K562 (cell line): ENCODE data around the gene MFAP2.

Source experiments
- TF ChIP-seq, protein P1 (sequence below): sonication (generic); formaldehyde crosslinking; IDR thresholded peaks from 2 replicates; pipeline ENCODE4 v1.8.1; 2022; ENCODE audit warnings: missing genetic modification reagents
- TF ChIP-seq, protein P2 (sequence below), 3 experiments: IDR thresholded peaks in 2 of 3; conservative IDR thresholded peaks in 1 of 3; 2 replicates each; pipeline ENCODE4 v1.5.1; 2011 to 2012; ENCODE audit warnings: low read length in 3 of 3, mild to moderate bottlenecking in 3 of 3, control low read depth in 2 of 3, improper control_type of control experiment in 1 of 3, inconsistent platforms in 1 of 3, low read depth in 1 of 3, mixed read lengths in 1 of 3, moderate library complexity in 1 of 3; ENCODE audit not compliant: insufficient read depth in 2 of 3

DNA sequence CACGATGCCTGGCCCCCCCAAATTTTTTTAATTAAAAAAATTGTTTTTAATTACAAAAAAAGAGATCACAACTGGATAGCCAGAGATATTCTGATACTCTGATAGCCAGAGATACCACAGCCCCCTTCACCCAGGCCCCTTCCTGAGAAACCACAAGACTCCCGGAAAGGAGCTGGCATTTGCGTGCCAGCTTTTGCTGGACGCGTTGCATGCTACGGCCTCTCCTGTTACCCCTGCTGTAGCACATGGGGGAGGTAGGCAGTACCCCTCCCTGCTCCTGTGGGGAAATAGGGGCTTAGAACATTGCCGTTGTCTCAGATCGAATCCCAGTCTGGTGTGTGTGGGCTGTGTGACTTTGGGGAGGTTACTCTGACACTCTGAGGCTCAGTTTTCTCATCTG is 22.7 kb downstream of the MFAP2 start:
- TF ChIP-seq, protein P1, sequence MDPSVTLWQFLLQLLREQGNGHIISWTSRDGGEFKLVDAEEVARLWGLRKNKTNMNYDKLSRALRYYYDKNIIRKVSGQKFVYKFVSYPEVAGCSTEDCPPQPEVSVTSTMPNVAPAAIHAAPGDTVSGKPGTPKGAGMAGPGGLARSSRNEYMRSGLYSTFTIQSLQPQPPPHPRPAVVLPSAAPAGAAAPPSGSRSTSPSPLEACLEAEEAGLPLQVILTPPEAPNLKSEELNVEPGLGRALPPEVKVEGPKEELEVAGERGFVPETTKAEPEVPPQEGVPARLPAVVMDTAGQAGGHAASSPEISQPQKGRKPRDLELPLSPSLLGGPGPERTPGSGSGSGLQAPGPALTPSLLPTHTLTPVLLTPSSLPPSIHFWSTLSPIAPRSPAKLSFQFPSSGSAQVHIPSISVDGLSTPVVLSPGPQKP, result no peak
- TF ChIP-seq, protein P2, sequence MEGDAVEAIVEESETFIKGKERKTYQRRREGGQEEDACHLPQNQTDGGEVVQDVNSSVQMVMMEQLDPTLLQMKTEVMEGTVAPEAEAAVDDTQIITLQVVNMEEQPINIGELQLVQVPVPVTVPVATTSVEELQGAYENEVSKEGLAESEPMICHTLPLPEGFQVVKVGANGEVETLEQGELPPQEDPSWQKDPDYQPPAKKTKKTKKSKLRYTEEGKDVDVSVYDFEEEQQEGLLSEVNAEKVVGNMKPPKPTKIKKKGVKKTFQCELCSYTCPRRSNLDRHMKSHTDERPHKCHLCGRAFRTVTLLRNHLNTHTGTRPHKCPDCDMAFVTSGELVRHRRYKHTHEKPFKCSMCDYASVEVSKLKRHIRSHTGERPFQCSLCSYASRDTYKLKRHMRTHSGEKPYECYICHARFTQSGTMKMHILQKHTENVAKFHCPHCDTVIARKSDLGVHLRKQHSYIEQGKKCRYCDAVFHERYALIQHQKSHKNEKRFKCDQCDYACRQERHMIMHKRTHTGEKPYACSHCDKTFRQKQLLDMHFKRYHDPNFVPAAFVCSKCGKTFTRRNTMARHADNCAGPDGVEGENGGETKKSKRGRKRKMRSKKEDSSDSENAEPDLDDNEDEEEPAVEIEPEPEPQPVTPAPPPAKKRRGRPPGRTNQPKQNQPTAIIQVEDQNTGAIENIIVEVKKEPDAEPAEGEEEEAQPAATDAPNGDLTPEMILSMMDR (IDR thresholded peaks at IDR 0.05 in 2 of 3, conservative IDR thresholded peaks at IDR 0.05 in 1 of 3; ENCODE audit: insufficient read depth in 2 of 3, low read depth in 1 of 3, low read length in 3 of 3), result no peak
